Measurements from ENCODE around the gene ASB16. TPM values are rescaled to one million over a fixed set of nuclear protein-coding genes. Genes with fewer than 3 reads are reported as not detected.

Gene ASB16
- total and polyA plus RNA-seq, 10 of the 15 experiments (the other 5 are each of a cell fraction or from before 2014, with no cell fraction given): 0.07 to 1.1 (median 0.44) TPM; not detected in 5

GRCh38 chr17:44220213-44221083 is 49.9 kb downstream of the ASB16 start:
- H2AFZ ChIP-seq (ENCODE audit: control insufficient read depth, low read depth, low read length): peak overlapping the region; percentile 17; the same call in 1 of the 2 replicates
- H3K27me3 ChIP-seq (replicated peaks in 1 of 2; ENCODE audit: control insufficient read depth in 2 of 2, insufficient read depth in 2 of 2, low read length in 1 of 2): no peaks in the 10 kb centered on the region
- POLR2A ChIA-PET: interaction anchor here (0.7 to 2.1 kb wide), 14 partner anchors 10 to 149 kb away, joined by 3 to 26 read pairs (median 4); partner anchors contain the start of genes ATXN7L3, GRN, SLC25A39 and TMUB2
- peak overlapping the region; percentile 88 for H3K9ac ChIP-seq (ENCODE audit: control insufficient read depth, insufficient read depth, low read length)
- under 1% methylated on average over 67 of the region's 108 CpGs for WGBS (ENCODE audit: insufficient coverage, insufficient replicate concordance, low lambda C conversion rate, missing lambda C conversion rate)
- intact Hi-C loops (cut with micrococcal nuclease; ENCODE audit: unreplicated experiment) (loop anchor here (2.0 kb wide), 1 partner anchor 24 kb away; no protein-coding TSS in a partner anchor), in situ Hi-C loops (cut with MboI) (loop anchor here (25.0 kb wide), 1 partner anchor 292 kb away; the partner anchor contains the start of gene GPATCH8)
- H4K20me1 ChIP-seq (ENCODE audit: control insufficient read depth, insufficient read depth): no peaks in the 10 kb centered on the region
- BruUV-seq (replicated peaks): no TSS peak
- H3K4me3 ChIP-seq: peak overlapping the region; percentile 98
- FAIRE-seq: no peak
- H3K79me2 ChIP-seq (ENCODE audit: control insufficient read depth, insufficient read depth, low read length): peaks cover 64% of the 10 kb centered on the region
- CTCF ChIA-PET: interaction anchor here (1.2 to 2.9 kb wide), 7 partner anchors 11 to 179 kb away, joined by 3 to 19 read pairs (median 7); partner anchors contain the start of gene GRN
- peak overlapping the region; percentile 36; the same call in 1 of the 2 replicates for H3K4me2 ChIP-seq (ENCODE audit: control insufficient read depth, insufficient read depth)
- H3K27ac ChIP-seq (ENCODE audit: control insufficient read depth, insufficient read depth): peak overlapping the region; percentile 89
- DNase-seq (ENCODE audit: low read depth, low spot score): no peak
- no peaks in the 10 kb centered on the region for H3K9me3 ChIP-seq (replicated peaks; ENCODE audit: control insufficient read depth, insufficient read depth, low read length)
- RAD21 ChIA-PET (ENCODE audit: unreplicated experiment): interaction anchor here (0.6 to 2.8 kb wide), 14 partner anchors 10 to 488 kb away, joined by 3 to 16 read pairs (median 6); partner anchors contain the start of genes DBF4B, SLC25A39 and TMUB2
- H3K36me3 ChIP-seq (ENCODE audit: control insufficient read depth in 2 of 2, insufficient read depth in 2 of 2, low read length in 1 of 2): peaks cover 8 to 10% of the 10 kb centered on the region in 2 experiments
- H3K4me1 ChIP-seq (ENCODE audit: control insufficient read depth, insufficient read depth, low read length): peaks cover 17% of the 10 kb centered on the region
- SMC1A ChIA-PET (ENCODE audit: uncharacterized antibody, unreplicated experiment): interaction anchor here (1.1 to 1.9 kb wide), 4 partner anchors 26 to 125 kb away, joined by 3 to 8 read pairs (median 4); partner anchors contain the start of gene GRN
- peak; percentile 17 for ATAC-seq
- TF ChIP-seq CHD1 (IDR thresholded peaks at IDR 0.05; ENCODE audit: low read depth, low read length) (no peak), RUNX3 (IDR thresholded peaks at IDR 0.05; ENCODE audit: low read length) (no peak), NFXL1 (IDR thresholded peaks at IDR 0.05; ENCODE audit: borderline replicate concordance) (no peak), ZBTB4 (CRISPR knock-in tag; IDR thresholded peaks at IDR 0.05) (no peak), GABPA (IDR thresholded peaks at IDR 0.05; ENCODE audit: low read depth) (no peak), MTA2 (IDR thresholded peaks at IDR 0.05; ENCODE audit: low read depth) (no peak), EZH2 (IDR thresholded peaks at IDR 0.05; ENCODE audit: borderline replicate concordance, control insufficient read depth, low read depth, low read length) (no peak), IKZF2 (IDR thresholded peaks at IDR 0.05) (no peak), POLR2A (IDR thresholded peaks at IDR 0.05; ENCODE audit: low read depth, low read length) (peak; percentile 76), ZBTB33 (IDR thresholded peaks at IDR 0.05) (no peak), ZBED1 (IDR thresholded peaks at IDR 0.05; ENCODE audit: borderline replicate concordance) (no peak), SMAD5 (IDR thresholded peaks at IDR 0.05; ENCODE audit: low read depth) (0 out of 2 replicates have a peak, but pooled peaks have one; percentile 26), ZNF207 (IDR thresholded peaks at IDR 0.05; ENCODE audit: borderline replicate concordance) (no peak), PML (IDR thresholded peaks at IDR 0.05; ENCODE audit: low read length) (peak; percentile 9; the same call in 1 of the 2 replicates), WRNIP1 (IDR thresholded peaks at IDR 0.05; ENCODE audit: borderline replicate concordance, low read depth, low read length) (no peak), PBX3 (IDR thresholded peaks at IDR 0.05; ENCODE audit: insufficient replicate concordance, low read depth, low read length) (no peak), FOXK2 (IDR thresholded peaks at IDR 0.05) (no peak), CBFB (IDR thresholded peaks at IDR 0.05; ENCODE audit: low read depth) (no peak)
